ENCODE measurements around the gene RETREG1. TPM values are rescaled to one million over a fixed set of nuclear protein-coding genes. Genes with fewer than 3 reads are reported as not detected.

The RETREG1 gene
- total RNA-seq, 1 experiment from 2014 or later: 3.4 TPM

DNA sequence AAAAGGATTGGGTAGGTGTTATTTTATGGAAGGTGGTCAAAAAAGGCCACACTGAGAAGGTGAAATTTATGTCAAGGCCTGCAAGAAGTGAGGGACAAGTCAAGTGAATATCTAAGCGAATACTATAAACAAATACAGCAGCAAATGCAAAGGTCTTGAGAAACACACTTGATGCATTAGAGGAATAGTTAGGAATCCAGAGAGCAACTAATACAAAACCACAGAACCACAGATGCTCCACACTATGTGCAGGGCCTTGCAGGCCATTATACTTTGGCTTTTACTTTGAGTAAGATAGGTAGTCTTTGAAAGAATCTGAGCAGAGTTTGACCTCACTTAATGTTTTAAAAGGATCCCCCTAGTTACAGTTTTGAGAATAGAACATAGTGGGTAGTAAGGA, 155.8 kb downstream of the RETREG1 start:
- no peak overlapping the region for H2AFZ ChIP-seq (ENCODE audit: low read length)
- H3K18ac ChIP-seq (ENCODE audit: insufficient read length, low read depth, low read length): no peak overlapping the region
- peaks cover 13% of the 10 kb centered on the region; the same call in 1 of the 2 replicates for H3K79me2 ChIP-seq (ENCODE audit: insufficient read depth, low read length)
- H2AK5ac ChIP-seq (ENCODE audit: insufficient read length, low read length): no peak overlapping the region
- peaks cover 16 to 19% of the 10 kb centered on the region in 2 experiments for H3K4me1 Mint-ChIP-seq
- peaks cover 12 to 56% (median 52%) of the 10 kb centered on the region in 3 experiments; a peak in 6 of 7 replicates for H3K36me3 Mint-ChIP-seq (ENCODE audit: insufficient read depth in 1 of 3, low read depth in 3 of 3)
- no peak overlapping the region for H3K9ac ChIP-seq (ENCODE audit: extremely low read depth, insufficient read length, low read length)
- H2BK12ac ChIP-seq (ENCODE audit: insufficient read length, low read depth, low read length): no peak overlapping the region
- no peak overlapping the region for H4K5ac ChIP-seq (ENCODE audit: insufficient read length, low read depth, low read length)
- H3K9me3 Mint-ChIP-seq: no peaks in the 10 kb centered on the region
- WGBS (ENCODE audit: extremely low coverage, insufficient read length, low lambda C conversion rate): no CpG with 5 or more reads among the region's 1 CpG
- TF ChIP-seq CTCF (conservative IDR thresholded peaks at IDR 0.05): no peak
- no peak overlapping the region for H3K14ac ChIP-seq (ENCODE audit: insufficient read depth, low read length)
- H3K4me1 ChIP-seq (ENCODE audit: insufficient read depth, low read length): no peaks in the 10 kb centered on the region; the same call in 1 of the 2 replicates
- no peak overlapping the region for H4K91ac ChIP-seq (ENCODE audit: insufficient read length, low read depth, low read length)
- H3K27ac ChIP-seq (ENCODE audit: insufficient read length, low read depth, low read length): no peak overlapping the region
- no peaks in the 10 kb centered on the region for H3K27me3 Mint-ChIP-seq (ENCODE audit: low read depth)
- no peak overlapping the region for H2BK5ac ChIP-seq (ENCODE audit: insufficient read length, low read length)
- no peak overlapping the region for H2BK20ac ChIP-seq (ENCODE audit: low read depth, low read length, poor library complexity, severe bottlenecking)
- no peak overlapping the region for H3K23ac ChIP-seq (ENCODE audit: insufficient read length, low read depth, low read length)
- H3K9me3 ChIP-seq (ENCODE audit: control insufficient read depth, low read depth, low read length): no peaks in the 10 kb centered on the region
- H3K4ac ChIP-seq (ENCODE audit: low read depth, low read length): no peak overlapping the region
- H3K4me3 Mint-ChIP-seq: no peak overlapping the region
- H4K8ac ChIP-seq (replicated peaks; ENCODE audit: insufficient read length, low read depth, low read length): no peak overlapping the region
- H2BK15ac ChIP-seq (ENCODE audit: low read depth, low read length): no peak overlapping the region
- DNase-seq: no peak
- no peak overlapping the region for H3T11ph ChIP-seq (ENCODE audit: low read length)
- no peak overlapping the region for H3K4me2 ChIP-seq (ENCODE audit: insufficient read depth, insufficient read length, low read length)
- no peak overlapping the region for H2BK120ac ChIP-seq (ENCODE audit: low read depth, low read length, poor library complexity, severe bottlenecking)
- H3K23me2 ChIP-seq (ENCODE audit: insufficient read length, low read depth, low read length, poor library complexity, severe bottlenecking): peaks cover 10% of the 10 kb centered on the region
- no peaks in the 10 kb centered on the region for H4K20me1 ChIP-seq (ENCODE audit: control insufficient read depth, insufficient read depth, insufficient read length)
- peaks cover 3% of the 10 kb centered on the region for H3K79me1 ChIP-seq (ENCODE audit: insufficient read depth, low read depth, low read length, poor library complexity, severe bottlenecking)
- no peak overlapping the region for H3K56ac ChIP-seq (ENCODE audit: insufficient read length, low read depth, low read length)
- no peaks in the 10 kb centered on the region for H3K27me3 ChIP-seq (ENCODE audit: insufficient read depth, low read length)
- no peak overlapping the region for H3K27ac Mint-ChIP-seq
